Brain microvascular endothelial cell (primary cell): ENCODE data around the gene RNASE7.

ENCODE experiments used
- DNase-seq: peaks from one replicate; pipeline ENCODE4 v3.0.0-alpha.2; 2020
- H3K27ac ChIP-seq: fragments of 250-450 bp; sonication (Bioruptor Pico); 2 replicates; pipeline ENCODE4 v1.5.1; 2020; ENCODE audit warnings: mild to moderate bottlenecking, moderate library complexity
- H3K27me3 ChIP-seq: fragments of 250-450 bp; sonication (Bioruptor Pico); replicated peaks from 2 replicates; pipeline ENCODE4 v1.5.1; 2020; ENCODE audit warnings: mild to moderate bottlenecking
- H3K36me3 ChIP-seq: fragments of 250-450 bp; sonication (Bioruptor Pico); replicated peaks from 2 replicates; pipeline ENCODE4 v1.5.1; 2020; ENCODE audit warnings: mild to moderate bottlenecking
- H3K4me3 ChIP-seq: 2 replicates; pipeline ENCODE4 v1.5.1; 2011; ENCODE audit warnings: low read depth, mild to moderate bottlenecking, control low read depth, low read length, moderate library complexity
- in situ Hi-C: cut with HindIII; loops from 2 replicates; pipeline ENCODE4 v1.10.0; 2017; ENCODE audit warnings: low sequenced_read_pairs, low pct_ligation_motif_present
- TF ChIP-seq, protein P1 (sequence below): IDR thresholded peaks from 2 replicates; pipeline ENCODE4 v1.5.1; 2011; ENCODE audit warnings: low read depth, mild to moderate bottlenecking, moderate library complexity, low read length, control low read depth, inconsistent platforms; ENCODE audit errors: missing control alignments

The RNASE7 gene

DNA sequence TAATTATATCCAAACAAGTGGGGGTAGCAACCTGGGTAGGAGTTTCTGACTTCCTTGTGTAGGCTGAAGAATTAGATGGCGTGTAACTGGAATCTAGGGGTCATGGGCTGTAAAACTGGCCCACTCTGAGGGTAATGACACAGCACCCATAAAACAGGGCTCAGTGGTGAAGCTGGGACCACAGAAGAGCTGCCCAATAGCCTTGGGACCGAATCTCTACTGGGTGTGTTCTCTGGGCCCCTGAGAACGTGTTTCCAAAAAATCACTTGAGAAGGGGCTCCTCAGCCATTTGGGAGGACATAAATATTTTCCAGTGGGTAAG lies 19.1 kb downstream of the RNASE7 start:
- in situ Hi-C loops: no loop called here
- H3K4me3 ChIP-seq: no peak overlapping the region
- TF ChIP-seq, protein P1, sequence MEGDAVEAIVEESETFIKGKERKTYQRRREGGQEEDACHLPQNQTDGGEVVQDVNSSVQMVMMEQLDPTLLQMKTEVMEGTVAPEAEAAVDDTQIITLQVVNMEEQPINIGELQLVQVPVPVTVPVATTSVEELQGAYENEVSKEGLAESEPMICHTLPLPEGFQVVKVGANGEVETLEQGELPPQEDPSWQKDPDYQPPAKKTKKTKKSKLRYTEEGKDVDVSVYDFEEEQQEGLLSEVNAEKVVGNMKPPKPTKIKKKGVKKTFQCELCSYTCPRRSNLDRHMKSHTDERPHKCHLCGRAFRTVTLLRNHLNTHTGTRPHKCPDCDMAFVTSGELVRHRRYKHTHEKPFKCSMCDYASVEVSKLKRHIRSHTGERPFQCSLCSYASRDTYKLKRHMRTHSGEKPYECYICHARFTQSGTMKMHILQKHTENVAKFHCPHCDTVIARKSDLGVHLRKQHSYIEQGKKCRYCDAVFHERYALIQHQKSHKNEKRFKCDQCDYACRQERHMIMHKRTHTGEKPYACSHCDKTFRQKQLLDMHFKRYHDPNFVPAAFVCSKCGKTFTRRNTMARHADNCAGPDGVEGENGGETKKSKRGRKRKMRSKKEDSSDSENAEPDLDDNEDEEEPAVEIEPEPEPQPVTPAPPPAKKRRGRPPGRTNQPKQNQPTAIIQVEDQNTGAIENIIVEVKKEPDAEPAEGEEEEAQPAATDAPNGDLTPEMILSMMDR: no peak
- H3K27ac ChIP-seq: no peak overlapping the region
- no peaks in the 10 kb centered on the region for H3K36me3 ChIP-seq
- DNase-seq: no peak
- H3K27me3 ChIP-seq: no peaks in the 10 kb centered on the region

DNA sequence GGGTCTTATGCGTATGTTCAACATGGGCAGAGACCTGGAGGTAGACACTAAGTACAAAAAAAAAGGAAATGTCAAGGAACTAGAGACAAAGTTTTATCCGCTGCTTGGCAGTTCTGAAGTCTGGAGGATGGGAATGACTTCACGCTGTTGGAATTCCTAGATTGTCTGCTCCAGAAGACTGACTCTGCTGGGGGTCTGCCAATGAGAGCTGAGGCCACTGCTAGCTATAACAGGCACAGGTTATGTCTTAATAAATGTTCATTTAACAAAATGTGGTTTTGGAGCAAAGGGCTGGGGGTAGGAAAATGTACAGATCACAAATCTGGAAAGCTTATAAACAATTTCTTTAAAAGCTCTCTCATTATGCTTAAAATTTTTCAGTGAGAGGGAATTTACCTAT lies 21.3 kb downstream of the RNASE7 start:
- peak; percentile 84 for DNase-seq
- no peaks in the 10 kb centered on the region for H3K27me3 ChIP-seq
- H3K4me3 ChIP-seq: no peak overlapping the region
- no peak overlapping the region for H3K27ac ChIP-seq
- no peaks in the 10 kb centered on the region for H3K36me3 ChIP-seq
- in situ Hi-C loops: no loop called here
- TF ChIP-seq, protein P1: no peak

DNA sequence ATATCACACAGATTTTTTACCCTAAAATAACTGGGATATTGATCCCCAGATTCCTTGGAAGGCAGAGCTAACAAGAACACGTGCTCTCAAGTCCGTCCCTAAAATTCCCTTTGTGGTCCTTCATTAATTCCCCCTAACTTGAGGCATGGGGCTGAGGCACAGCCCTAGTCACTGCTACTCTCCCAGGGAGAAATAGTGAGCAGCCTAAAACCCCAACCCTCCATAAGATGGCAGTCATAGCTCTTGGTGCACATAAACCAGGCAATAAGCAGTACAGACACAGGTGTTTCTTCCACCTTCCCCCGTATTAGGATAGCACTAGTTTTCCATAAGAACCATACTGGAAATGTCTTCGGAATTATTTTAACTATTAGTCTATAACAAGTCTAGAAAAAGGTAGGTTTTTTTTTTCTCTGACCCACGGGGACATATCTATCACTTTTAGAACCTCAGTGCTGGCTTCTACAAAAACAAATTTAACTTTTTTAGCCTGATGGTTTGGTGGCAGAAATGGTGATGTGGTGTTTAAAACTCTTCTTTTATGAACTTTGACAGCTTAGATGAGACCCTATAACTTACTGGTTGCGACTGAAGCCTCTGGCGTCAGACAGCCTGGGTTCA lies 24.8 kb downstream of the RNASE7 start:
- in situ Hi-C loops: no loop called here
- Histone ChIP-seq H3K36me3 (no peaks in the 10 kb centered on the region), H3K4me3 (no peak overlapping the region), H3K27me3 (no peaks in the 10 kb centered on the region), H3K27ac (no peak overlapping the region)
- TF ChIP-seq, protein P1: peak; percentile 54
- DNase-seq: no peak

DNA sequence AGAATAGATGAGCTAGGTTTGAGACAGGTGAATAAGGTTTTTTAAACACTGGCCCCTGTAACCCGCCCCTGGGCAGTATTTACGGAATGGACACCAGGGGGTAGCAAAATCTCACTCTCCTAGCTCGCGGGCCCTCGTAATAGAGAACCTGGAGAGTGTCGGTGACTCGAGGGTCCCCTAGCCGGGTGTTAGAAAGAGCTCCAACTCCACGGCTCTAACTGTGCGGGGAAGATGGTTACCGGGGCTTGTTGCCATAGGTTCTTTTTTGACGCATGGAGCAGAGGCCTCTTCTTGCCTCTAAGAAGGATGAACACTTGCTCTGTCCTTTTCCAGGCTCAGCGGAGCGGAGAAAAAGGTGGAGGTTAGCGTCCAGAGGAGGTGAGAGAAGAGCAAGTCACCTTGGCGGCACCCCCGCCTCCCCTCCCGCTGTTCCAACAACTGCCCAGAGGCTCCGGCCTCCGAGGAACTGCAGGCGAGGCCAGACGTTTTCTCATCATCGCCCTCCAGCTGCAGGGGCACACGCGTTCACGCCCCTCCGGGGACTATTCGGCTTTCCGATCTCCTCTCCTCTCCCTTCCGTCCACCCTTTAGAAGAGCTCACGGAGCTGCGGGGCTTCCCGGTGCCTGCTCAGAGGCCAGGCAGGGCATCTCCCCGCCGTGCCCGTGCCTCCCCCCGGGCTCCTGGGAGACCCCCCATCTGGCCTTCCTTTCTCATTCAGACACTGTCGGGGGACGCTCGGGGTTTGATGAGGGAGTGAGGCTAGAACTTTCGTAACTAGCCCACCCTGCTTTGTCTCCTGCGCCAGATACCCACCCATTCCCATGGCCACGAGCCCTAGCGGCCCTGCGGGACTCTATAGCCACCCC lies 26.6 kb downstream of the RNASE7 start:
- H3K36me3 ChIP-seq: peaks cover 10% of the 10 kb centered on the region
- peak; percentile 39 for DNase-seq
- TF ChIP-seq, protein P1: peak; percentile 79
- H3K4me3 ChIP-seq: peak overlapping the region; percentile 83
- no peak overlapping the region for H3K27ac ChIP-seq
- in situ Hi-C loops: no loop called here
- H3K27me3 ChIP-seq: no peaks in the 10 kb centered on the region

DNA sequence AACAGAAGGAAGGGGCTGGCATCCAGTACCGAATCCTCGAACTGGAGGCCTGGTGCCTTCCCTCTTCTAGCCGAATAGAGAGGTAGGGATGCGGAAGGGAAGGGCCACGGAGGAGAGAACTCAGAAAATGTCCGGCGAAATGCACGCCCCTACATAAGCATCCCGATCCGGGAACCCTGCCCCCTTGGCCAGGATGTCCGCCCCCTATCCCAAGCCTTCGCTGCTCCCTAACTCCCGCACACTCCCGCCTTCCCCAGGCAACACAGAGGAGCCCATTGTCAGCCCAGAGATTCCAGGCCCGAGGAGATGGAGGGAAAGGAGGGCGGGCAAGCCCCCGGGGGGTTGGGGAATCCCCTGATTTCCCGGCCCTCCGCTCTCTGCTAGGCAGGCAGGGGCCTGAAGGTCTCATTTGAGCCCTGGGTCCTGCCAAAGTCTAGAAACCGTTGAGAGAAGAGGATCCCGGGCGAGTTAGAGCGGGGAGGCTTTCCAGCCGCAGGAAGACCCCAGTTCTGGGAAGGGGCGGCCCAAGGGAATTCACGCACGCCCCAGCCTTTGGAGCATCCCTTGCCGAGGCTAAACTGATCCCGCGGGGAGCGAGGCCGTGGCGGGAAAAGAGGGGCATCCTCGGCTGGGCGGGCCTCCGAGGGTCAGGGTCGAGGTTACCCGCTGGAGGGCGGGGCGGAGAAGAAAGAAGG lies 27.4 kb downstream of the RNASE7 start:
- H3K27me3 ChIP-seq: no peaks in the 10 kb centered on the region
- in situ Hi-C loops: no loop called here
- peak overlapping the region; percentile 3 for H3K27ac ChIP-seq
- no peak for DNase-seq
- peak overlapping the region; percentile 83 for H3K4me3 ChIP-seq
- peaks cover 18% of the 10 kb centered on the region for H3K36me3 ChIP-seq
- TF ChIP-seq, protein P1: peak; percentile 5
